CD14-positive monocyte (primary cell): ENCODE results near the gene CXADR. TPM values are rescaled to one million over a fixed set of nuclear protein-coding genes. Genes with fewer than 3 reads are reported as not detected.

Experiments
- DNase-seq, 3 donors: peaks; one replicate each; pipeline ENCODE4 v3.0.0-alpha.2; 2011 to 2022
- H2AFZ ChIP-seq: 2 replicates; pipeline ENCODE4 v1.6.0; 2012; ENCODE audit warnings: mild to moderate bottlenecking, low read depth, low read length, inconsistent platforms; ENCODE audit not compliant: insufficient read depth, poor library complexity, severe bottlenecking
- H3K27ac ChIP-seq, 2 donors: 1 replicate in 1 of 2; 2 replicates in 1 of 2; pipeline ENCODE4 v1.5.1; 2012 to 2013; ENCODE audit warnings: low read length in 2 of 2, control low read depth in 1 of 2, inconsistent platforms in 1 of 2, low read depth in 1 of 2, mild to moderate bottlenecking in 1 of 2
- H3K27me3 ChIP-seq, 2 donors: one replicate each; pipeline versions ENCODE4 v1.6.0 to v1.6.1; 2011 to 2013; ENCODE audit warnings: low read length in 2 of 2; ENCODE audit not compliant: control insufficient read depth in 2 of 2, insufficient read depth in 2 of 2
- H3K36me3 ChIP-seq, 2 donors: replicated peaks in 1 of 2; 1 replicate in 1 of 2; 2 replicates in 1 of 2; pipeline versions ENCODE4 v1.5.1 to v1.6.1; 2012 to 2013; ENCODE audit warnings: low read length in 2 of 2, control low read depth in 1 of 2, inconsistent platforms in 1 of 2, mild to moderate bottlenecking in 1 of 2; ENCODE audit not compliant: insufficient read depth in 2 of 2, control insufficient read depth in 1 of 2
- H3K4me1 ChIP-seq, 2 donors: 1 replicate in 1 of 2; 2 replicates in 1 of 2; pipeline versions ENCODE4 v1.5.1 to v1.6.1; 2012 to 2013; ENCODE audit warnings: low read length in 2 of 2, control low read depth in 1 of 2, inconsistent platforms in 1 of 2, mild to moderate bottlenecking in 1 of 2, moderate library complexity in 1 of 2; ENCODE audit not compliant: insufficient read depth in 2 of 2, control insufficient read depth in 1 of 2
- H3K4me2 ChIP-seq: replicated peaks from 2 replicates; pipeline ENCODE3; 2012; ENCODE audit warnings: low read length, moderate library complexity, mild to moderate bottlenecking; ENCODE audit not compliant: poor library complexity, severe bottlenecking; ENCODE audit errors: extremely low read depth
- H3K4me3 ChIP-seq, 3 experiments: fragments of 200-600 bp in 1 of 3; sonication (generic) in 1 of 3; replicated peaks in 1 of 3; 1 replicate in 2 of 3; 2 replicates in 1 of 3; pipeline ENCODE4 v1.5.1; 2011 to 2013; ENCODE audit warnings: low read length in 3 of 3, mild to moderate bottlenecking in 3 of 3, control low read depth in 2 of 3, low read depth in 2 of 3, inconsistent platforms in 1 of 3, moderate library complexity in 1 of 3
- H3K79me2 ChIP-seq: 2 replicates; pipeline ENCODE4 v1.6.0; 2012; ENCODE audit warnings: mild to moderate bottlenecking, control low read depth, inconsistent platforms, low read length, moderate library complexity; ENCODE audit not compliant: insufficient read depth
- H3K9ac ChIP-seq: 2 replicates; pipeline ENCODE4 v1.6.0; 2017; ENCODE audit warnings: low read length, mild to moderate bottlenecking; ENCODE audit not compliant: insufficient read depth, poor library complexity, severe bottlenecking
- H3K9me3 ChIP-seq, 2 donors: replicated peaks in 1 of 2; 1 replicate in 1 of 2; 2 replicates in 1 of 2; pipeline versions ENCODE4 v1.5.1 to v1.6.1; 2012 to 2013; ENCODE audit warnings: low read length in 2 of 2, control low read depth in 1 of 2; ENCODE audit not compliant: control insufficient read depth in 1 of 2, insufficient read depth in 1 of 2
- H4K20me1 ChIP-seq: 2 replicates; pipeline ENCODE4 v1.6.0; 2012; ENCODE audit warnings: mild to moderate bottlenecking, low read length, control low read depth, moderate library complexity; ENCODE audit not compliant: insufficient read depth
- H3K27ac Mint-ChIP-seq, 7 donors: one replicate each; pipeline ENCODE4 v1.8.0; 2020; ENCODE audit warnings: mild to moderate bottlenecking in 7 of 7, mixed read lengths in 7 of 7, moderate library complexity in 6 of 7, inconsistent platforms in 2 of 7
- H3K27me3 Mint-ChIP-seq, 3 donors: one replicate each; pipeline ENCODE4 v1.8.0; 2021 to 2022; ENCODE audit warnings: low read depth in 3 of 3, mild to moderate bottlenecking in 3 of 3, mixed read lengths in 3 of 3, moderate library complexity in 3 of 3, inconsistent platforms in 1 of 3
- H3K36me3 Mint-ChIP-seq, 2 donors: one replicate each; pipeline ENCODE4 v1.8.0; 2020; ENCODE audit warnings: mixed read lengths in 2 of 2, inconsistent platforms in 1 of 2, mild to moderate bottlenecking in 1 of 2
- H3K4me1 Mint-ChIP-seq: one replicate; pipeline ENCODE4 v1.8.0; 2020; ENCODE audit warnings: mild to moderate bottlenecking, mixed read lengths
- H3K4me3 Mint-ChIP-seq, 2 donors: one replicate each; pipeline ENCODE4 v1.8.0; 2020; ENCODE audit warnings: mild to moderate bottlenecking in 2 of 2, mixed read lengths in 2 of 2, moderate library complexity in 1 of 2
- H3K9me3 Mint-ChIP-seq, 7 donors: one replicate each; pipeline ENCODE4 v1.8.0; 2020 to 2022; ENCODE audit warnings: mixed read lengths in 7 of 7, mild to moderate bottlenecking in 6 of 7, moderate library complexity in 6 of 7, inconsistent platforms in 2 of 7
- CTCF ChIP-seq: fragments of 200-600 bp; IDR thresholded peaks from one replicate; pipeline ENCODE4 v1.8.0; 2022; ENCODE audit warnings: antibody characterized with exemption, mild to moderate bottlenecking
- WGBS: methylation state at CpG from one replicate; pipeline ENCODE4 v1.1.5; 2013; ENCODE audit warnings: missing lambda C conversion rate; ENCODE audit not compliant: insufficient coverage; 5-methylcytosine and 5-hydroxymethylcytosine counted together
- intact Hi-C, 2 donors: fragments of 100-400 bp; cut with micrococcal nuclease; formaldehyde crosslinking; loops; one replicate each; pipeline versions ENCODE4 v1.15.0 to v1.15.1; 2023
- polyA plus RNA-seq, 3 donors: library from polyadenylated mRNA; depleted of rRNA in 1 of 3; unstranded in 2 of 3; stranded (reverse) in 1 of 3; fragments of 300-500 nt in 2 of 3; fragments of >200 nt in 1 of 3; fragmentation: Illumina TruSeq in 2 of 3; gene quantifications; 1 replicate in 2 of 3; 2 replicates in 1 of 3; pipeline ENCODE4 v1.2.3, GENCODE V29; 2012 to 2021

Gene CXADR
- polyA plus RNA-seq, 3 donors, result not detected

- 60% methylated on average over 1 of the region's 5 CpGs for WGBS
- no peak for TF ChIP-seq CTCF
- no peak for DNase-seq
- no peaks in the 10 kb centered on the region for H3K4me1 Mint-ChIP-seq
- Histone ChIP-seq H3K9me3 (no peaks in the 10 kb centered on the region), H3K4me1 (no peaks in the 10 kb centered on the region), H3K4me2 (no peak overlapping the region), H3K4me3 (no peak overlapping the region), H3K79me2 (no peaks in the 10 kb centered on the region), H3K9ac (no peak overlapping the region), H2AFZ (no peak overlapping the region), H4K20me1 (no peaks in the 10 kb centered on the region), H3K27ac (no peak overlapping the region), H3K27me3 (no peaks in the 10 kb centered on the region), H3K36me3 (no peaks in the 10 kb centered on the region)
- no peaks in the 10 kb centered on the region for H3K36me3 Mint-ChIP-seq
- no peaks in the 10 kb centered on the region for H3K9me3 Mint-ChIP-seq
- no peak overlapping the region for H3K27ac Mint-ChIP-seq
- peaks cover 0 to 12% (median 5%) of the 10 kb centered on the region in 3 donors for H3K27me3 Mint-ChIP-seq
- H3K4me3 Mint-ChIP-seq, result no peak overlapping the region
- intact Hi-C loops, result no loop called here
Measured at GRCh38 chr21:17575076-17575475, 62.2 kb downstream of the CXADR start.

DNA sequence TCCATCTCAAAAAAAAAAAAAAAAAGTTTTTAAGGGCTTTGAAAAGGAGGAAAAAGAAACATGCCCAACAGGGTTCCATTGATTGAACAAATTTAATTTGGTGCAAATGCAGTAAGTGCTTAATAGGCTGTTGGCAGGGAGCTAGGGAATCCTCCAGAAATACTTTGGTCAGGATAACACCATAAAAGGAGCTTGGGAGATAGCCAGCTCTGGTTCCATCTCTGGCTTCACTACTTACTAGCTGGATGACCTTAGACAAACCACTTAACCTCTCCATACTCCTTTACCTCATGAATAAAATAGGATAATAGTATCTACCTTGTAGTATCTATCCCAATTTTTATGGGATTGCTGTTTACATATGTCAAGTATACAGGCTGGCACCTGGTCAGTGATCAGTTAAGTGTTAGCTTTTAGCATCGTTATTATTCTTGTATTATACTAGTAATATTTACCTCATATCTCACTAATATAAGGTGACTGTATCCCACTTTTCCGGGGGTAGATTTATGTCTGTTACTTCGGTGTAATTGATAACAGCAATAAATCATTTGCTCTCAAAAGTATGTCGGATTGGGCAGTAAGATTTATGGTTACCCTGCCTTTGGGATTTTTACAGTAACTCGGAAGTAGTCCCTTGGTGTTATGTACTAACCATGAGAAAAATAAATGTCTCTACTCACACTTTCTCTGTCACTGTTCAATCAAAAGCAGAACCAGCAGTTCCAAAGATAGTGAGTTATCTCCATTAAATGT is 63.4 kb downstream of the CXADR start:
- Histone ChIP-seq H3K9me3 (no peaks in the 10 kb centered on the region), H3K27me3 (no peaks in the 10 kb centered on the region), H3K4me3 (no peak overlapping the region), H3K79me2 (no peaks in the 10 kb centered on the region), H2AFZ (no peak overlapping the region), H4K20me1 (no peaks in the 10 kb centered on the region), H3K9ac (no peak overlapping the region), H3K27ac (no peak overlapping the region), H3K4me1 (no peaks in the 10 kb centered on the region), H3K4me2 (no peak overlapping the region), H3K36me3 (no peaks in the 10 kb centered on the region)
- TF ChIP-seq CTCF, result no peak
- intact Hi-C loops, result no loop called here
- Mint-ChIP-seq H3K27me3 (peaks cover 0 to 12% (median 5%) of the 10 kb centered on the region in 3 donors), H3K9me3 (no peaks in the 10 kb centered on the region), H3K36me3 (no peaks in the 10 kb centered on the region), H3K4me1 (no peaks in the 10 kb centered on the region), H3K4me3 (no peak overlapping the region), H3K27ac (no peak overlapping the region)
- DNase-seq, result no peak
- 60% methylated on average over 1 of the region's 5 CpGs for WGBS
